K562 (cell line): Measurements from ENCODE around the gene TRPC5OS. TPM values are rescaled to one million over a fixed set of nuclear protein-coding genes. Genes with fewer than 3 reads are reported as not detected.

ENCODE experiments used
- ATAC-seq: fragments of 200-7000 bp; cut with Tn5 transposase; 3 replicates; pipeline ENCODE4 v1.9.1; 2020; ENCODE audit warnings: moderate library complexity
- BruUV-seq: library from RNA; stranded (reverse); fragments of 400-500 nt; replicated peaks from 2 replicates; lab custom pipeline; 2021; lab: Mats Ljungman, UMichigan
- CTCF ChIA-PET: fragments of 300-600 bp; formaldehyde crosslinking; extraction: SDS; loops from one replicate; lab custom pipeline; 2021; ENCODE audit warnings: low intra/inter-chr PET ratio; lab: Yijun Ruan, JAX
- POLR2A ChIA-PET: fragments of 300-600, 350-650 bp; sonication (Branson Sonifier 250); formaldehyde crosslinking; extraction: SDS; loops from one replicate; lab custom pipeline; 2021; ENCODE audit warnings: antibody characterized with exemption, inconsistent platforms; lab: Yijun Ruan, JAX
- DNase-seq, 4 experiments: peaks; one replicate each; pipeline versions ENCODE4 v3.0.0 to v3.0.0-alpha.2; 2011 to 2018; ENCODE audit warnings: low spot score in 3 of 4, mixed read lengths in 3 of 4; ENCODE audit errors: extremely low read depth in 1 of 4
- FAIRE-seq: peaks from 2 replicates; lab custom pipeline; 2011; peaks lifted over from hg19 to GRCh38; lab: Jason Lieb, UNC
- H2AFZ ChIP-seq: 2 replicates; pipeline ENCODE4 v1.6.0; 2011; ENCODE audit warnings: low read depth, low read length, control low read depth, inconsistent platforms
- H3K27ac ChIP-seq: fragments of 200-600 bp; 3 replicates; pipeline ENCODE4 v1.8.0; 2011; ENCODE audit warnings: low read depth, mild to moderate bottlenecking, control low read depth, inconsistent platforms, low read length, moderate library complexity, mixed read lengths; ENCODE audit errors: extremely low read depth
- H3K27me3 ChIP-seq, 2 experiments: fragments of 300-600 bp in 1 of 2; 2 replicates in 1 of 2; 3 replicates in 1 of 2; pipeline versions ENCODE4 v1.6.0 to v1.8.0; 2011; ENCODE audit warnings: inconsistent platforms in 2 of 2, low read length in 2 of 2, mild to moderate bottlenecking in 1 of 2, mixed read lengths in 1 of 2, moderate library complexity in 1 of 2; ENCODE audit not compliant: control insufficient read depth in 2 of 2, insufficient read depth in 2 of 2
- H3K36me3 ChIP-seq: fragments of 300-600 bp; 3 replicates; pipeline ENCODE4 v1.8.0; 2011; ENCODE audit warnings: mild to moderate bottlenecking, low read length, inconsistent platforms; ENCODE audit not compliant: control insufficient read depth, insufficient read depth
- H3K4me1 ChIP-seq, 2 experiments: fragments of 200-600 bp in 1 of 2; replicated peaks in 1 of 2; 2 replicates in 1 of 2; 3 replicates in 1 of 2; pipeline versions ENCODE4 v1.5.1 to v1.8.0; 2011; ENCODE audit warnings: inconsistent platforms in 2 of 2, low read length in 2 of 2, mild to moderate bottlenecking in 1 of 2, mixed read lengths in 1 of 2, moderate library complexity in 1 of 2; ENCODE audit not compliant: control insufficient read depth in 2 of 2, insufficient read depth in 2 of 2
- H3K4me2 ChIP-seq: 2 replicates; pipeline ENCODE4 v1.6.1; 2011; ENCODE audit warnings: low read length, control low read depth, inconsistent platforms, mixed read lengths; ENCODE audit not compliant: insufficient read depth
- H3K4me3 ChIP-seq: fragments of 200-600 bp; sonication (generic), shearing (Covaris generic); 2 replicates; pipeline ENCODE4 v1.5.1; 2016; ENCODE audit warnings: control low read depth, inconsistent platforms
- H3K79me2 ChIP-seq: fragments of 200-600 bp; 3 replicates; pipeline ENCODE4 v1.8.0; 2011; ENCODE audit warnings: low read length, inconsistent platforms; ENCODE audit not compliant: control insufficient read depth, insufficient read depth
- H3K9ac ChIP-seq, 2 experiments: 2 replicates each; pipeline versions ENCODE4 v1.6.0 to v1.6.1; 2011; ENCODE audit warnings: low read depth in 2 of 2, low read length in 2 of 2, control low read depth in 1 of 2, inconsistent platforms in 1 of 2, mild to moderate bottlenecking in 1 of 2, mixed read lengths in 1 of 2; ENCODE audit not compliant: insufficient read depth in 1 of 2
- H3K9me1 ChIP-seq: one replicate; pipeline ENCODE4 v1.6.0; 2011; ENCODE audit warnings: inconsistent platforms, mild to moderate bottlenecking, low read length, moderate library complexity; ENCODE audit not compliant: control insufficient read depth, insufficient read depth
- H3K9me3 ChIP-seq: replicated peaks from 2 replicates; pipeline ENCODE4 v1.5.1; 2011; ENCODE audit warnings: low read depth, low read length, inconsistent platforms; ENCODE audit not compliant: control insufficient read depth, insufficient read depth
- H4K20me1 ChIP-seq: replicated peaks from 2 replicates; pipeline ENCODE4 v1.6.1; 2011; ENCODE audit warnings: low read length, inconsistent platforms, mixed read lengths; ENCODE audit not compliant: control insufficient read depth, insufficient read depth
- C11orf30 ChIP-seq: fragments of 450-650 bp; IDR thresholded peaks from 2 replicates; pipeline ENCODE4 v1.6.1; 2016; ENCODE audit warnings: low read depth, mild to moderate bottlenecking
- CAMTA2 ChIP-seq: fragments of 250-450 bp; sonication (Bioruptor Pico); conservative IDR thresholded peaks from 2 replicates; pipeline ENCODE4 v1.5.1; 2022
- ETV1 ChIP-seq: fragments of 450-650 bp; conservative IDR thresholded peaks from 2 replicates; pipeline ENCODE4 v1.6.1; 2016; ENCODE audit warnings: missing genetic modification characterization, control low read depth, low read depth, missing compliant biosample characterization
- GATAD2A ChIP-seq: fragments of 450-650 bp; IDR thresholded peaks from 2 replicates; pipeline ENCODE4 v1.6.1; 2017
- GTF2E2 ChIP-seq: fragments of 200-800 bp; sonication (Bioruptor generic); IDR thresholded peaks from 2 replicates; pipeline ENCODE4 v1.6.1; 2016; ENCODE audit warnings: missing genetic modification characterization, missing compliant biosample characterization
- MAFF ChIP-seq: IDR thresholded peaks from 2 replicates; pipeline ENCODE4 v1.6.1; 2012; ENCODE audit warnings: low read length, improper control_type of control experiment
- POLR3G ChIP-seq: IDR thresholded peaks from 2 replicates; pipeline ENCODE4 v1.6.1; 2011; ENCODE audit not compliant: insufficient read length, insufficient replicate concordance; ENCODE audit errors: extremely low read depth
- RCOR1 ChIP-seq, 2 experiments: IDR thresholded peaks; 2 replicates each; pipeline ENCODE4 v1.6.1; 2012; ENCODE audit warnings: low read depth in 2 of 2, low read length in 2 of 2, borderline replicate concordance in 1 of 2, improper control_type of control experiment in 1 of 2
- SMAD1 ChIP-seq: fragments of 150-350 bp; IDR thresholded peaks from 2 replicates; pipeline ENCODE4 v1.6.1; 2014; ENCODE audit warnings: low read length, low read depth; ENCODE audit not compliant: partially characterized antibody
- ZKSCAN3 ChIP-seq: fragments of 250-450 bp; sonication (Bioruptor Pico); IDR thresholded peaks from 2 replicates; pipeline ENCODE4 v1.4.0; 2020
- ZNF431 ChIP-seq: sonication (generic); formaldehyde crosslinking; IDR thresholded peaks from 2 replicates; pipeline ENCODE4 v1.8.0; 2022; ENCODE audit warnings: mild to moderate bottlenecking, missing genetic modification reagents
- ZNF766 ChIP-seq: fragments of 200-800 bp; sonication (Bioruptor generic); conservative IDR thresholded peaks from 2 replicates; pipeline ENCODE4 v1.6.1; 2016; ENCODE audit warnings: missing genetic modification characterization, missing compliant biosample characterization
- WGBS: fragments of 100-300 bp; shearing (Covaris generic); methylation state at CpG from one replicate; pipeline ENCODE4 v1.1.6; 2016; ENCODE audit warnings: low coverage, mixed read lengths; ENCODE audit not compliant: insufficient coverage; ENCODE audit errors: missing lambda C conversion rate; 5-methylcytosine and 5-hydroxymethylcytosine counted together
- in situ Hi-C: fragments of 300-500 bp; cut with MboI; formaldehyde crosslinking; loops from 4 replicates; pipeline ENCODE4 v1.15.0; 2018; ENCODE audit warnings: inconsistent platforms, mixed read lengths
- intact Hi-C: fragments of 100-400 bp; cut with micrococcal nuclease; formaldehyde crosslinking; loops from 2 replicates; pipeline ENCODE4 v1.14.2; 2022
- polyA plus RNA-seq, 8 experiments: library from polyadenylated mRNA; depleted of rRNA in 4 of 8; stranded (reverse) in 5 of 8; unstranded in 3 of 8; fragments of >200 nt; fragmentation: Nextera tagmentation in 2 of 8; fragmentation: Illumina TruSeq in 1 of 8; extraction: Ambion mirVana in 2 of 8; extraction: Trizol in 1 of 8; gene quantifications; 2 replicates each; pipeline versions ENCODE4 v1.2.1 to v1.2.3, GENCODE V29; 2011 to 2014; ENCODE audit warnings: inconsistent platforms in 1 of 8, missing spikeins in 1 of 8
- total RNA-seq, 7 experiments: library from RNA; depleted of rRNA in 6 of 7; stranded (reverse); fragments of >200 nt in 6 of 7; fragmentation: Illumina TruSeq in 2 of 7; extraction: Trizol in 2 of 7; gene quantifications; 2 replicates each; pipeline versions ENCODE4 v1.2.1 to v1.2.3, GENCODE V29; 2011 to 2021; ENCODE audit warnings: low replicate concordance in 1 of 7
- TF ChIP-seq, protein P1 (sequence below): fragments of 450-650 bp; formaldehyde crosslinking; IDR thresholded peaks from 2 replicates; pipeline ENCODE4 v1.4.0; 2022; ENCODE audit warnings: mild to moderate bottlenecking, moderate library complexity

The TRPC5OS gene
- total and polyA plus RNA-seq, 9 of the 15 experiments (the other 6 are each of a cell fraction or from before 2014, with no cell fraction given) = not detected

DNA sequence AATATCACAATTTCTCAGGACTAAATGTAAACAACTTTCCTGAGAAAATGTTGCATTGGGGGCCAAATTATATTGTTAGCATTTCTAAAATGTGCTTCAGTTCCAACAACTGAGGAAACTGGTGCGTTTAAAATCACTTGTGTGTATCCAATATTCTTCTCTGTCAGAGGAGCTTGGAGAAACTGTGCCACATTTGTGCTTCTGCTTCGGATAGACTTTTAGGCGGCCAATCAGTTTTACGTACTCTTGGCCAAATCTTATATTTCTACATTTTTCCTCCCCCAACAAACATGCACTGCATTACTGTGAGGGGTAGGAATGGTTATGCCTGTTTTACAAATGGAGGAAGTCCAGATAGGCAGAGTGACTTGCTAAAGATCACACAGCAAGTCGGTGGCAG is 27.4 kb upstream of the TRPC5OS start:
- Histone ChIP-seq H3K9me3 (no peaks in the 10 kb centered on the region), H3K4me3 (no peak overlapping the region), H3K79me2 (no peaks in the 10 kb centered on the region), H3K9ac (no peak overlapping the region), H4K20me1 (no peaks in the 10 kb centered on the region), H3K9me1 (no peaks in the 10 kb centered on the region), H3K27me3 (no peaks in the 10 kb centered on the region), H3K36me3 (no peaks in the 10 kb centered on the region), H3K4me2 (no peak overlapping the region)
- no TSS peak for BruUV-seq
- no peak for DNase-seq
- in situ Hi-C loops = no loop called here
- CTCF ChIA-PET = no interaction called here
- POLR2A ChIA-PET = no interaction called here
- no peak for TF ChIP-seq ZNF431 (CRISPR knock-in tag)
- TF ChIP-seq, protein P1, sequence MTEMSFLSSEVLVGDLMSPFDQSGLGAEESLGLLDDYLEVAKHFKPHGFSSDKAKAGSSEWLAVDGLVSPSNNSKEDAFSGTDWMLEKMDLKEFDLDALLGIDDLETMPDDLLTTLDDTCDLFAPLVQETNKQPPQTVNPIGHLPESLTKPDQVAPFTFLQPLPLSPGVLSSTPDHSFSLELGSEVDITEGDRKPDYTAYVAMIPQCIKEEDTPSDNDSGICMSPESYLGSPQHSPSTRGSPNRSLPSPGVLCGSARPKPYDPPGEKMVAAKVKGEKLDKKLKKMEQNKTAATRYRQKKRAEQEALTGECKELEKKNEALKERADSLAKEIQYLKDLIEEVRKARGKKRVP (CRISPR knock-in tag) = no peak
- TF ChIP-seq GATAD2A = no peak
- no peak for TF ChIP-seq GTF2E2 (tag)
- TF ChIP-seq SMAD1 = no peak
- TF ChIP-seq POLR3G = no peak
- no peak for TF ChIP-seq ZKSCAN3 (CRISPR knock-in tag)
- TF ChIP-seq ZNF766 (CRISPR knock-in tag) = no peak
- no peak for TF ChIP-seq RCOR1 (IDR thresholded peaks at IDR 0.05; ENCODE audit: borderline replicate concordance in 1 of 2, low read depth in 2 of 2, low read length in 2 of 2)
- no peak for TF ChIP-seq C11orf30
- no peak for TF ChIP-seq ETV1 (tag)
- no peak for TF ChIP-seq MAFF
- no peak for TF ChIP-seq CAMTA2 (CRISPR knock-in tag)
- TF ChIP-seq, all 486 proteins: peak for 0
- Histone ChIP-seq H3K4me1 (no peaks in the 10 kb centered on the region), H2AFZ (no peak overlapping the region), H3K27ac (no peak overlapping the region)
- FAIRE-seq (no peak), ATAC-seq (no peak)
- intact Hi-C loops = no loop called here
- WGBS = 0% methylated on average over 5 of the region's 5 CpGs
